H1 (cell line): ENCODE data around the gene WDR59.

Experiments used
- ATF2 ChIP-seq: IDR thresholded peaks from 2 replicates; pipeline ENCODE4 v1.6.1; 2012; ENCODE audit warnings: low read length, inconsistent platforms
- BRCA1 ChIP-seq: IDR thresholded peaks from 2 replicates; pipeline ENCODE4 v1.6.1; 2012; ENCODE audit warnings: low read depth, low read length, improper control_type of control experiment
- CEBPB ChIP-seq: IDR thresholded peaks from 2 replicates; pipeline ENCODE4 v1.6.1; 2012; ENCODE audit warnings: low read depth, low read length
- JUND ChIP-seq: IDR thresholded peaks from 2 replicates; pipeline ENCODE4 v1.6.1; 2011; ENCODE audit warnings: mild to moderate bottlenecking, improper control_type of control experiment, low read length
- SIN3A ChIP-seq, 2 experiments: IDR thresholded peaks in 1 of 2; conservative IDR thresholded peaks in 1 of 2; 2 replicates each; pipeline ENCODE4 v1.6.1; 2011 to 2012; ENCODE audit warnings: low read length in 2 of 2, improper control_type of control experiment in 1 of 2, low read depth in 1 of 2, mild to moderate bottlenecking in 1 of 2

DNA sequence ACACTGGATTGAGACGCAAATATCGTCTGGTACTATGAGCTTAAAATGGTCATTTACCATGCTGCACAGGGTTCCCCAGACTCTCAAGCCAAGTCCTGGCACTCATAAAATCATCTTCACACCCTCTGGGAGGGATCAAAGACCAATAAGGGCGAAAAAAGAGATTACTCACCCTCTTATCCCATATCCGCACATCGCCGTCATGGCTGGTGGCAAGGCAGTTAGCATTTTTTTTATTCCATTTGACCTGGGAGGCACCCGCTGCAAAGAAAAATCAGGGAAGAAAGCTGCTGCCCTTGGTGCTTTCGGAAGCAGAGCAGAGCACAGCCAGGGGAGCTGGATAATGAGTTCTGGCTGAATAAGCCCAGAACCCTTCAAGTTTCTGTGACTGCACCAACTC lies 42.4 kb downstream of the WDR59 start:
- TF ChIP-seq ATF2, result no peak
- TF ChIP-seq BRCA1, result no peak
- TF ChIP-seq SIN3A (conservative IDR thresholded peaks at IDR 0.05 in 1 of 2, IDR thresholded peaks at IDR 0.05 in 1 of 2; ENCODE audit: low read depth in 1 of 2, low read length in 2 of 2), result no peak
- no peak for TF ChIP-seq JUND
- TF ChIP-seq CEBPB, result no peak
